Measurements from ENCODE around the gene GIPC2.

DNA sequence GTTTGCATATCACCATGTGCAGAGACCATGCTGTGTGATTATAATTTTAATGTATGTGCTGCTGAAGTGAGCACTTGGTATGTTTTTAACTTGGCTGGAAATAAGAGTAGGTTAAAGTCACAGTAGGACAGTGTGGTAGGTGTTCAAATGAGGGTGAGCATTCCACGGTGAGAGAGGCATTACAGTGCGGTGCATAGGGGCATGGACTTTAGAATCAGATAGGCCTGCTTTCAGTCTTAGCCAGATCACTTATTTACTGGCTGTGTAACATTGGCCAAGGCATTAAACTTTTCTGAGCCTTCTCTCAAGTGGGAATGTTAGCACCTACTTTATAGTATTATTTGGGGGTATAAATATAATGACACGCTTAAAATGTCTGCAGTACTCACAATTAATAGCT is 43.2 kb downstream of the GIPC2 start:
- no peak for TF ChIP-seq GATA3 (IDR thresholded peaks at IDR 0.05; ENCODE audit: low read depth, low read length)
- no peak for TF ChIP-seq GATA2 (IDR thresholded peaks at IDR 0.05; ENCODE audit: low read depth, low read length)

All from SH-SY5Y (cell line).